Metanephros (tissue), 2 donors: ENCODE measurements around the gene RAB17. TPM values are rescaled to one million over a fixed set of nuclear protein-coding genes. Genes with fewer than 3 reads are reported as not detected.

Source experiments
- small RNA-seq: library from RNA; depleted of rRNA; stranded (forward); fragments of <200 nt; gene quantifications from one replicate; pipeline ENCODE3, GENCODE V24; 2014; ENCODE audit warnings: low replicate concordance
- total RNA-seq: library from RNA; depleted of rRNA; stranded (reverse); fragments of >200 nt; gene quantifications from one replicate; pipeline ENCODE4 v1.2.3, GENCODE V29; 2014

The RAB17 gene
- total RNA-seq, result 10.6 TPM

GRCh38 chr2:237590272-237591140, at the start of gene RAB17:
RAB17 (minus strand) TSS chr2:237590734; CDS start chr2:237586154, 4,580 bp downstream.

GRCh38 chr2:237627441-237628246, 37.1 kb upstream of the RAB17 start, which contains the start of gene LRRFIP1:
LRRFIP1 (plus strand) TSS chr2:237627587; CDS start chr2:237627645, 58 bp downstream.

GRCh38 chr2:237566401-237567235, 23.9 kb downstream of the RAB17 start, which contains the start of gene PRLH:
PRLH (plus strand) TSS chr2:237566574; CDS start chr2:237566574, 0 bp downstream.

Small RNA genes within 50 kb of the gene (small RNA-seq; reads per million reads assigned to genes)
- gene RNU6-1140P, result not detected

Other genes with a start within 250 kb of the RAB17 start
- gene COL6A3, start 176.6 kb downstream of the RAB17 start, total RNA-seq, result 455 TPM
- gene MLPH, start 103.5 kb downstream of the RAB17 start, total RNA-seq, result 4.6 TPM
- gene PRLH, start 24.2 kb downstream of the RAB17 start, total RNA-seq, result not detected
- gene LRRFIP1, start 36.9 kb upstream of the RAB17 start, total RNA-seq, result 72.9 TPM
- 2.2 TPM for gene RBM44, start 208.0 kb upstream of the RAB17 start, total RNA-seq